ENCODE data around the gene ARHGEF2.
"Not testable (repeated sequence)": the region's sequence is repeated elsewhere in the genome, so short reads cannot be mapped to it uniquely, and the experiment has no call there.

Gene ARHGEF2

GRCh38 chr1:155938220-155938627 lies 40.1 kb downstream of the ARHGEF2 start:
- no peak for TF ChIP-seq Cebpa-rat (IDR thresholded peaks at IDR 0.05)
- Histone ChIP-seq H3K4me2 (peak overlapping the region; percentile 83), H3K4me3 (no peak overlapping the region), H3K4me1 (peaks cover 64% of the 10 kb centered on the region), H3K9ac (no peak overlapping the region), H3K36me3 (peaks cover 5% of the 10 kb centered on the region; the same call in 1 of the 2 replicates), H3K27me3 (no peaks in the 10 kb centered on the region), H3K9me3 (no peaks in the 10 kb centered on the region), H4K20me1 (peaks cover 7% of the 10 kb centered on the region; the same call in 1 of the 2 replicates), H3K27ac (no peak overlapping the region)

GRCh38 chr1:155934936-155935590 lies 43.3 kb downstream of the ARHGEF2 start:
- Histone ChIP-seq H3K27me3 (no peaks in the 10 kb centered on the region), H3K4me1 (peaks cover 63% of the 10 kb centered on the region), H3K4me2 (peak overlapping the region; percentile 90), H3K36me3 (peaks cover 36% of the 10 kb centered on the region), H3K27ac (peak overlapping the region; percentile 97), H3K9ac (peak overlapping the region; percentile 97), H3K9me3 (no peaks in the 10 kb centered on the region), H3K4me3 (peak overlapping the region; percentile 93), H4K20me1 (peaks cover 39% of the 10 kb centered on the region)
- no peak for TF ChIP-seq Cebpa-rat (IDR thresholded peaks at IDR 0.05)

GRCh38 chr1:155934097-155934935 lies 44.0 kb downstream of the ARHGEF2 start, which contains the start of gene KHDC4:
Gene KHDC4, minus strand, starts transcription at chr1:155934413. Its CDS starts 40 bp downstream, at chr1:155934373.
- Histone ChIP-seq H3K27ac (peak within 1 kb of the TSS; percentile 97), H3K36me3 (peaks cover 44% of the 10 kb centered on the region), H3K4me3 (peak within 1 kb of the TSS; percentile 93), H4K20me1 (peaks cover 46% of the 10 kb centered on the region), H3K9me3 (no peaks in the 10 kb centered on the region), H3K9ac (peak within 1 kb of the TSS; percentile 97), H3K4me1 (peaks cover 56% of the 10 kb centered on the region), H3K27me3 (no peaks in the 10 kb centered on the region), H3K4me2 (peak within 1 kb of the TSS; percentile 90)
- TF ChIP-seq Cebpa-rat (IDR thresholded peaks at IDR 0.05) = no peak

GRCh38 chr1:155933591-155934096 lies 44.7 kb downstream of the ARHGEF2 start:
- peak overlapping the region; percentile 84 for H3K4me2 ChIP-seq
- H3K4me1 ChIP-seq = peaks cover 49% of the 10 kb centered on the region
- no peak for TF ChIP-seq Cebpa-rat (IDR thresholded peaks at IDR 0.05)
- H4K20me1 ChIP-seq = peaks cover 53% of the 10 kb centered on the region
- no peaks in the 10 kb centered on the region for H3K9me3 ChIP-seq
- peak overlapping the region; percentile 93 for H3K4me3 ChIP-seq
- peak overlapping the region; percentile 97 for H3K9ac ChIP-seq
- H3K27ac ChIP-seq = peak overlapping the region; percentile 97
- no peaks in the 10 kb centered on the region for H3K27me3 ChIP-seq
- peaks cover 50% of the 10 kb centered on the region for H3K36me3 ChIP-seq

- Histone ChIP-seq H3K9me3 (no peaks in the 10 kb centered on the region), H3K4me3 (0 out of 2 replicates have a peak overlapping the region, but pooled peaks have one; percentile 93), H4K20me1 (peaks cover 64% of the 10 kb centered on the region), H3K27me3 (no peaks in the 10 kb centered on the region), H3K9ac (peak overlapping the region; percentile 50), H3K4me1 (peaks cover 43% of the 10 kb centered on the region), H3K4me2 (peak overlapping the region; percentile 84), H3K36me3 (peaks cover 62% of the 10 kb centered on the region), H3K27ac (no peak overlapping the region)
- TF ChIP-seq Cebpa-rat (IDR thresholded peaks at IDR 0.05) = no peak
Measured at GRCh38 chr1:155932487-155932886, 45.9 kb downstream of the ARHGEF2 start.

- H3K4me1 ChIP-seq = peaks cover 43% of the 10 kb centered on the region
- H4K20me1 ChIP-seq = peaks cover 68% of the 10 kb centered on the region
Measured at GRCh38 chr1:155932081-155932480, 46.3 kb downstream of the ARHGEF2 start.

GRCh38 chr1:155931332-155932038 lies 46.9 kb downstream of the ARHGEF2 start:
- no peak for TF ChIP-seq Cebpa-rat (IDR thresholded peaks at IDR 0.05)
- no peaks in the 10 kb centered on the region for H3K9me3 ChIP-seq
- H3K9ac ChIP-seq = peak overlapping the region; percentile 49; the same call in 1 of the 2 replicates
- H3K4me3 ChIP-seq = no peak overlapping the region
- no peak overlapping the region for H3K27ac ChIP-seq
- no peaks in the 10 kb centered on the region for H3K27me3 ChIP-seq
- H3K4me2 ChIP-seq = peak overlapping the region; percentile 84
- H4K20me1 ChIP-seq = peaks cover 73% of the 10 kb centered on the region
- H3K36me3 ChIP-seq = peaks cover 72% of the 10 kb centered on the region
- peaks cover 43% of the 10 kb centered on the region for H3K4me1 ChIP-seq

More at GRCh38 chr1:155932081-155932480, 46.3 kb downstream of the ARHGEF2 start:
- Histone ChIP-seq H3K4me2 (peak overlapping the region; percentile 84), H3K9me3 (no peaks in the 10 kb centered on the region), H3K27ac (no peak overlapping the region), H3K36me3 (peaks cover 66% of the 10 kb centered on the region), H3K4me3 (no peak overlapping the region), H3K27me3 (no peaks in the 10 kb centered on the region), H3K9ac (peak overlapping the region; percentile 50)
- no peak for TF ChIP-seq Cebpa-rat (IDR thresholded peaks at IDR 0.05)

GRCh38 chr1:155930725-155931124 lies 47.6 kb downstream of the ARHGEF2 start:
- H3K27ac ChIP-seq, H3K4me3 ChIP-seq, H3K9me3 ChIP-seq, H3K27me3 ChIP-seq: not testable (repeated sequence)
- peak overlapping the region; percentile 49; the same call in 1 of the 2 replicates for H3K9ac ChIP-seq
- peaks cover 80% of the 10 kb centered on the region for H3K36me3 ChIP-seq
- H3K4me2 ChIP-seq = peak overlapping the region; percentile 84
- peaks cover 43% of the 10 kb centered on the region for H3K4me1 ChIP-seq
- H4K20me1 ChIP-seq = peaks cover 79% of the 10 kb centered on the region

GRCh38 chr1:155929057-155929456 lies 49.3 kb downstream of the ARHGEF2 start:
- TF ChIP-seq Cebpa-rat (IDR thresholded peaks at IDR 0.05) = no peak
- H3K4me3 ChIP-seq = no peak overlapping the region
- H3K36me3 ChIP-seq = peaks cover 96% of the 10 kb centered on the region
- H3K9ac ChIP-seq = no peak overlapping the region
- H3K27me3 ChIP-seq = no peaks in the 10 kb centered on the region
- no peak overlapping the region for H3K4me2 ChIP-seq
- H4K20me1 ChIP-seq = peaks cover 82% of the 10 kb centered on the region
- peaks cover 35% of the 10 kb centered on the region for H3K4me1 ChIP-seq
- no peaks in the 10 kb centered on the region for H3K9me3 ChIP-seq
- H3K27ac ChIP-seq = no peak overlapping the region

All from BLaER1 (cell line).